ENCODE data around the gene RASGEF1B. TPM values are rescaled to one million over a fixed set of nuclear protein-coding genes. Genes with fewer than 3 reads are reported as not detected.

The RASGEF1B gene
- 0.21 TPM in 1 of 2 replicates, not detected in the other for total RNA-seq
- 0.04 TPM for polyA plus RNA-seq (2012)

DNA sequence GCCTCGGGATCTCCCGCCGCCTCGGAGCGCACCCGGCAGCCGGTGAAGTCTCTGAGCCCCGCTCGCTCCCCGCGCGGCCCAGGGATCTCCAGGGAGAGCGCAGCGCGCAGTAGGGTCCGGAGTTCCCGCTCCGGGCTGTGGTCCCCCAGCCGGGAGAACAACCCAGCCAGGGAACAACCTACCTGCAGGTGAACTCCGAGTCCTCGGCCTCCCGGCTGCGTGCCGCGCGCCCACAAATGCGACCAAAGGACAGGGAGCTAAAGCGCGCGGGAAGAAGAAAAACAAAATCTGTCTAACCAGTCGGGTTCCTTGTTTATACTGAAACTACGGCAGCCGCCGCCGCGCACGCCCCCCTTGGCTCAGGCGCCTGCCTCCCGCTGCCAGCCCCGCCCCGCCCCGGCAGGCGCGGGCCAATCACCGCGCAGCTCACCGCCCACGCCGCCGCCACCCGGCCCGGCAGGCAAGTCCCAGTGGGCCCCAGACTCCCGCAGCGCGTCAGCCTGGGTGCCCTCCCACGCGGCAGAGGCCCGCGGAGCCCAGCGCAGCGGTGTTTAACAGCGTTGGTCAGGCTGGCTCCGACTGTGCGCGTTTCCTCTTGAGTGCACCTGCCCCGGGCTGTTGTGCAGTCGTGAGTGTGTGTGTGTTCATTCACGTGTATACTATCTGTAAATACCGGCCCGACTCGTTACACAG lies at the start of gene RASGEF1B:
Gene RASGEF1B (minus strand): TSS at position 320 of the 693 bp plus-strand sequence. CDS start 12,399 bp downstream, outside the sequence.
- peak; percentile 60 for DNase-seq (ENCODE audit: low read depth)

DNA sequence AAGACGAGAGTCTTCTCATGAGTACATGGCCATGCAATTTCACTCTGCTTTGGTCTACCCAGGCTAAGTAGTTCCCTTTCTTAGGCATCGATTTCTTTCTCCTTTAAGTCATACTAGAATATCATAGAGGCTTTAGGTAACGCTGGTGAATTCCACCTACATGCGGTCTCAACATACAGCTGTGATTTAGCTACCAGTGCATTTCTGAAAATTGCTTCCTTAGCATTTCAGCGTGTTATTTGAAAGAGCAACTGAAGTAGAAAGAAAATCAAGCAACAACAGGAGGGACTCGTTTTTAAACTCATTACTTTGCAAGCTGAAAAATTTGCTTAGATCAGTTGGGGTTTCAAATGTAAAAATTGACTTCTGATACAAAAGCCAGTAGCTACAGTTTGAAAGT lies 48.1 kb upstream of the RASGEF1B start:
- no peak for DNase-seq (ENCODE audit: low read depth)

GRCh38 chr4:81519427-81519773 lies 47.7 kb upstream of the RASGEF1B start:
- no peak for DNase-seq (ENCODE audit: low read depth)

DNA sequence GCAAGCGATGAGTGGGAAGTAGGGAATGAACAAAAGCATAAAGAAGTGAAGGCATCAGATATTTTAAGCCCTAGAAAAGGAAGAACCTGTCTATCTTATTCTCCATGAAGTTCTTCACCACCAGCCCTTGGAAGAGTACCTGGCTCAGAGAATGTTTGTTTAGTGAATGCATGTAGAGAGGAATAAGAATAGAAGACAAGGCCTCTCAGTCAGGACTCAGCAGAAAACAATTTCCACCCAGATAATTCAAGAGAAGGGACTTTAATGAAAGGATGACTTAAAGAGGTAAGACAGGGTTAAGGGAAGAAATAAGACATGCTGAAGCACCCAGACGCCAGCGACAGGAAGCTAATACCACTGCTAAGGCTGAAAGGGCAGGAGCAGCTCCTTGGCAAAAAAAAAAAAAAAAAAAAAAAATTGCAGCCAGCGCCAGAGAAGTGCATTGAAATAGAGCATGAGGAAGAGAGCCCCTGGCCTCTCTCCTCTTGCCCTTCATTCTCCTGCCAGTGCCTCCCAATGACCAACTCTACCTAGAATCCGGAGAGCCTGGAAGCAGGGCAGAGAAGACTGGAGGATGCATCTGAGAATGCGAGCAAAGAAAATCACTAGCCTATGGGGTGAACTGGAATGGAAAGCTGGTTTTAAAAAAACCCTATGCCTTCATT lies 47.2 kb upstream of the RASGEF1B start:
- DNase-seq (ENCODE audit: low read depth): no peak

- DNase-seq (ENCODE audit: low read depth): no peak
Observed at GRCh38 chr4:81516241-81516640, 44.5 kb upstream of the RASGEF1B start.

DNA sequence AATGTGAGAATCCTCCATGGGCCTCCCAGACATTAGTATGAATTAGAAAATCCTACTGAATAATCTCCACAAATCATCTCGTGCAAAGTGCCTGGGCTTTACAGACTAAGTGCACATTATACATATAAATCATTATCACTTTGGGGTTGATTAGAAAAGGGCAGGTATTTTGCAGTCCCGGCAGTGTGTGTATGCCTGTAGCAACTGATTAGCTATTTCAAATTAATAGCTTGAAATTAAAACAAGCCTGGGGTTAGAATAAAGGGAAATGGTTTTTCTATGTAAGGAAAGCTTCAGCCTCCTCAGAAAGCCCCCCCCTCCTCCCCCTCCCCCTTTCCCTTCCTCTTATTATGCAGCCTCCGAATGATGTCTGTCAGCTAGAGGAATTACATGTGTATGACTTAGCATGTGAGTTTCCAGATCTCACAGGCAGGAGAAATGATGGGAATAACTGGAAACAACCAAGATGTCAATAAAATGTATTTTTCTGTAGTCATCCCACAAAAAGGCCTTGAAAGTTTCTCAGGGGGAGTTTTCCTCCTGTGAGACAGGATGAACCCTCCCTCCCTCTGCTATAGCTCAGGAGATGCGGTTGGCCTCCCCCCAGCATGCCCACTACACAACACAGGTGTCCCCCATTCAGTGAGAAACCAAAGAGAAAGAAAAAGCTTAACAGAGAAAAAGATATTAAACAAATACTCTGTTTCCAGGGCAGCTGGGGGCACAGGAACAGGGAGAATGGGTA lies 41.2 kb upstream of the RASGEF1B start:
- DNase-seq (ENCODE audit: low read depth): no peak

DNA sequence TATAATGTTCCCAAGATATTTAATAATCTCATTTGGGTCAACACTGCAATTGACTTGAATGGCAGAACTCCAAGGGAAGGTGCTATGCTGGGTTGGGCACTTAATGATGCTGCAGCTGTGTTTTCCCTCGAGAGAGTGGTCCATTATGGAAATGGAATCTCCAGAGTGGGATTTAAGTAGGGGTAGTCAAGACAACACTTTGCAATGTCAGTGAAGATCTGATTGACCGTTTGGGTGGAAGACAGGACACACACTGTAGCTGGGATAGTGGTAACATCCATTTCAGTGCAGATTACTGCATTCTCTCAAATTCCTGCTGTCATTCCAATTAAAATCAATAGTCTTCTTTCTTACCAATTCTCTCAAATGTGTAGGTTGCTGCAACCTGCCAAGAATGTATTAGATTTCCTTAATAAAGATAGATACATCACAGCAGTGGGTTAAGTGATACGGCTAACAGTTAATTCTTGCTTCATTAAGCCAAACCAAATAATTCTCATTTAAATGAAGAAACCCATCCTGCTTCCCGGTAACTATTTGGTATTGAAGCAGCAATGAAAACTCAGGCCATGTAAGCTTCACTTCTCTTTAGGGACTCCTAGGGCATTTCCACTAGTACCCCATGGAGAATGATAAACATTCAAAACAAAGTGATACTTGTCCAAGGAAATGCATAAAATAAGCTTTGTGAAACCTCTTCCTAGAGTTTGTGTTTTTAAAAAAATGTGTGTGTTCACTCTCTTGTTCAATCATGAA lies 40.5 kb upstream of the RASGEF1B start:
- DNase-seq (ENCODE audit: low read depth): no peak

- DNase-seq (ENCODE audit: low read depth): no peak
Observed at GRCh38 chr4:81510643-81511178, 39.0 kb upstream of the RASGEF1B start.

DNA sequence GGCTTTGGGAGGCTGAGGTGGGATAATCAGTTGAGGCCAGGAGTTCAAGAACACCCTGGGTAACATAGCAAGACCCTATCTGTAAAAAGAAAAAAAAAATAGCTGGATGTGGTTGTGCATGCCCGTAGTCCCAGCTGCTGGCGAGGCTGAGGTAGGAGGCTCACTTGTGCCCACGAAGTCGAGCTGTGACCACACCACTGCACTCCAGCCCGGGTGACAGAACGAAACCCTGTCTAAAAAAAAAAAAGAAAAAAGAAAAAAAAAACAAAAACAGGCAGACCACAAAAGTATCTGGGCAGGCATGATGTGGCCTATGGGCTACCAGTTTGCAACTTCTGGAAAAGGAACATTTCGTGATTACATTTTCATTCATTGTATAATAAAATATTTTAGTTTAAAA lies 38.1 kb upstream of the RASGEF1B start:
- no peak for DNase-seq (ENCODE audit: low read depth)

- DNase-seq (ENCODE audit: low read depth): no peak
Observed at GRCh38 chr4:81509191-81509590, 37.5 kb upstream of the RASGEF1B start.

GRCh38 chr4:81508411-81509185 lies 36.9 kb upstream of the RASGEF1B start:
- DNase-seq (ENCODE audit: low read depth): no peak

DNA sequence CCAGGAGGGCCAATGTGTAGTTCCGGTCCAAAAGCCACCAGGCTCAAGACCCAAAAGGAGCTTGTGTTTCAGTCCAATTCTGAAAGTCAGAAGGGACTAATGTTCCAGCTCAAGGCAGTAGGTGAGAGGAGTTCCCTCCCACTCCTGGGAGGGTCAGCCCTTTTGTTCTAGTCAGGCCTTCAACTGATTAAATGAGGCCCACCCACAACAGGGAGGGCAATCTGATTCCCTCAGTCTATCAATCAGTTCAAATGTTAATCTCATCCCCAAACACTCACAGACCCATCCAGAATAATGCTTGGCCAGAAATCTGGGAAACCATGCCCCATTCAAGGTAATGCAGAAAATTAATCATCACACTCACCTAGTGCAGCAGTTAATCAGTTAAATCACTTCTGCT lies 35.8 kb upstream of the RASGEF1B start:
- no peak for DNase-seq (ENCODE audit: low read depth)

DNA sequence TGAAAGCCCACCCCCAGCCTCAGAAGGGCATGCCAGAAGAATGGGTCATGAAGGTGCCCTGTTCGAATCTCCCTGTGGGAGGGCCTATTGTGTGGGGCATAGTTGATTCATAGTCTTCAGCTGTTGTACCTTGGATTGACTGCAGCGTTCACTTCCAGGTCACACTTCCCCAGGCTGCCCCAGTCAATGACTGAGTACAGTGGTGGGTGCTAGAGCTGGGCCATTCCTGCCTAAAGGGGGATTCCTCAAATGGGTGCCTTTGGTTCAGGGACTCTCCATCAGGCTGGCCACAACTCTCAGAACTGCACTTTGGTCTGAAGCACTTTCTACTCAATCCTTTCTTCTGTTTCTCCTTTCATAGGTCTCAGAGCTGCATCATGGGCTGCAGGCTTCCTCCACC lies 35.0 kb upstream of the RASGEF1B start:
- DNase-seq (ENCODE audit: low read depth): no peak

DNA sequence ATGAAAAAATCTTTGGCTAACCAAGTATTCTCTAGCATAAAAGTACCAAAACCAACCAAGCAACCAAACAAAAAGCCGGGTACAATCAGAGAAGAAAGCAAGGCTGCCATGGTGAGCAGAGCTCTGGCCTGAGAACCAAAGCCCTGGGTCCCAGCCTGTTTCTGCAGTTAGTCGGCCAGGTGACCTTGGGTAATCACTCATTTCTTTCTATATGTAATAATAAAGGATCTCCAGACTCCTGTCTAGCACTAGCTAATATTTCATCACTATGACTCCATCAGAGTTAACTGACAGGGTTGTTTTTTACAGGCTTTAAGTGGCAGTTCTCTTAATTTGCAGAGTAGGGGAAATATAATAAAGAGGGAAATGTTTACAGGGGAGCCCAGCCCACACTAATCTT lies 34.0 kb upstream of the RASGEF1B start:
- DNase-seq (ENCODE audit: low read depth): no peak

DNA sequence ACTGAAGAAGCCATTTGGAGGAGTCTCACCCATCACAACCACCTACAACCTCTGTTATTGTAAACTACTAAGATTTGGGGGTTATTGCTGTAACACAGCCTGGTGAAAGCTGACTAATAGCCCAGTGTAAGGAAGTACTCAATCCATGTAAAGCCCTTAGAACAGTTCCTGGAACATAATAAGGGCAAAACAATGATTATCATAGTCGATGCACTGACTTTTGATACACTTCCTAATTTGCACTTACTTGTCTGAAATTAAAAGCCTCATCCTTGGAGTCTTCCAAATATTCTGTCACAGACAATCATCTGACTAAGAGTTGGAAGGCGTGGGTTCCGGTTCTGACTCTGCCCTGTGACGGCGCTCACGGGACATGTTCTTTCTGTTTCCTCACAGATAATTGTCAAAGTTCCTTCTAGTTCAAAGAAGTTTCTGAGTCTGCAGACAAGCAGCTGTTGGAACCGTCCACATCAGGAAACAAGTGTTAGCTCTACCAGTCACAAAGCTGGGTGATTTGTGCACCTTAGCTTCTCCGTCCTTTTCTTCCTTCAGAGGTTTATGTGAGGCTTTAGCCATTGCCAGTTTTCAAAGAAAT lies 33.4 kb upstream of the RASGEF1B start:
- no peak for DNase-seq (ENCODE audit: low read depth)

DNA sequence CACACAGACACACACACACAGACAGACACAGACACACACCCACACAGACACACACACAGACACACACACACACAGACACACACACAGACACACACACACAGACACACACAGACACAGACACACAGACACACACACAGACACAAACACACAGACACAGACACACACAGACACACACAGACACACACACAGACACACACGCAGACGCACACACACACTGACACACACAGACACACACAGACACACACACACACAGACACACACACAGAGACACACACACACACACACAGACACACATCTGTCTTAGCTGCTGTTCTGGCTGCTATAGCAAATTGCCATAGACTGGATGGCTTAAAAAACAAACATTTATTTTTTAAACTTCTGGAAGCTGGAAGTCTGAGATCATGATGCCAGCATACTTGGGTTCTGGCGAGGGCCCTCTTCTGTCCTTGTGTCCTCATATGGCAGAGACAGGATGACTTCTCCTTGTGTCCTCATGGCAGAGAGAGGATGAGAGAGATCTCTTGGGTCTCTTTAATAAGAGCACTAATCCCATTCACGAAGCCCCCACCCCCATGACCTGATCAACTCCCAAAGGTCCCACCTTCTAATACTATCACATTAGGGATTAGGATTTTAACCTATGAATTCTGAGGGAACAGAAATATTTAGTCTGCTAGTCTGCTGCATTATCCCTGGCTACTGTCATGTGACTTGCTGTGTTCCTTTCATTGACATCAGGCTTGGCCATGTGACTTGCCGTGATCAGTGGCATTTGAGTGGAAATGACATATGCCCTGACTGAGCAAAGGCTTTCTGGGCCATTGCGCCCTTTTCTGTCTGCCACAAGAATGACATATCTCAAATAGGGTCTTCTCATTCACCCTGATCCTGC lies 32.7 kb upstream of the RASGEF1B start:
- DNase-seq (ENCODE audit: low read depth): no peak

DNA sequence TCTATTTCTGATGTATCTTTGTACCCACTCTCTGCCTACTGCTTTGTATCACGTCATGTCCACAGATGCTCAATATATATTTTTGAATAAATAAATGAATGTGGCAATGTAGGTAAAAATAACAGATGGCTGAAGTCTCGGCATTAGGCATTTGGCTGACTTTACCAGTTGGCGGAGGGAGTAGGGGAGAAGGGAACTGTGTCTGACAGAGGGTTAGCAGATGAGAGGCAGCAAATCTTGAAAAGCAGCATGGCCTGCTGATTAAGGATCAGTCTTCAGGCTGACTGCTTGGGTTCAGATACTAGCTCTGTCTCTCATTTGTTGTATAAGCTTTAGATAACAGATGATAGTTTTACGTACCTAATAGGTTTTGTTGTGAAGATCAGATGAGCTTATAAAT lies 31.9 kb upstream of the RASGEF1B start:
- DNase-seq (ENCODE audit: low read depth): no peak

DNA sequence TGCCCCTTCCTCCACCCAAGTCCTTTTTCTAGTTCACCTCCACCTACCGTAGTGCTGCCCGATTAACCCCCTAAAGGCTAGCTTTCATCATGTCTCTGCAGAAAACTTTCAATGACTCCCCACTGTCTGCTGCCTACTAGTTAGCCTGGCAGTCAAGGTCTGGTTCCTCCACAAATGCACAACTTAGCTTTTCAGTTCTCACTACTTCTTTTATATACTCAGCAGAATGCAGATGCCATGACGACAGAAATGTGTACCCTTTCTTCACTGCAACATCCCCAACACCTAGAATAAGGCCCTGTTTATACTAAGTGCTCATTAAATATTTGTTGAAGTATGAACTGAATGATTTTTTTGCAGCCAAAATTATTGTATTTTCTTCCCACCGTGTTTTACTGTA lies 30.9 kb upstream of the RASGEF1B start:
- DNase-seq (ENCODE audit: low read depth): no peak

DNA sequence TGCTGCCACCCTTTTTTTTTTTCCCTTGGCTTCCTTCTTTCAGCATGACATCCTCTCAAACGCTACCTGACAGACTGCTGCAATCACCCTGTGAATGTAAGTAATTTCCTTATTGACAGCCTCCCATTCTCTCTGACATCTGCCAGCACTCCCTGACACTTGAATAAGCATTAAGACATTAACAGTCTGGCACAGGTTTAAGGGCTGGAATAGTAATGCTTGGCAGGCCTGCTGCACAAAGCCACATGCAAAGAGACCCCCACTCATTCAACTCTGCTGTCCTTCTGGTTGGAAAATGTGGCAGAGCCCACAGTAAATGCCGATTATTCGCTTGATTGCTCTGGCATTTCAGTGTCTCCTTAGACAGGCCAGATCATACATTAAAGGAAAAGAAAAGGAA lies 28.1 kb upstream of the RASGEF1B start:
- DNase-seq (ENCODE audit: low read depth): no peak
